Measurements from ENCODE around the gene ANKRD61. TPM values are rescaled to one million over a fixed set of nuclear protein-coding genes. Genes with fewer than 3 reads are reported as not detected.
"Not testable (repeated sequence)": the region's sequence is repeated elsewhere in the genome, so short reads cannot be mapped to it uniquely, and the experiment has no call there.

The ANKRD61 gene
- total and polyA plus RNA-seq, 7 donors = 0.13 to 0.77 (median 0.36) TPM; not detected in 1

GRCh38 chr7:6071406-6071805 is 40.2 kb downstream of the ANKRD61 start:
- H3K36me3 ChIP-seq (ENCODE audit: insufficient read depth in 1 of 2, low read depth in 1 of 2) = no peaks in the 10 kb centered on the region
- intact Hi-C loops (cut with DNase I) = no loop called here
- H3K4me1 ChIP-seq = no peaks in the 10 kb centered on the region
- DNase-seq = no peak
- 76 to 79% (median 79%) methylated on average over 3 of the region's 3 CpGs for WGBS, 3 donors
- no peak overlapping the region for H3K27ac ChIP-seq
- no peaks in the 10 kb centered on the region for H3K9me3 ChIP-seq
- H3K27me3 ChIP-seq (ENCODE audit: insufficient read depth in 3 of 3, low read length in 2 of 3) = no peaks in the 10 kb centered on the region
- no peak for ATAC-seq
- no peak for TF ChIP-seq CTCF (IDR thresholded peaks at IDR 0.05)
- H3K4me3 ChIP-seq = no peak overlapping the region

- no peak overlapping the region for H3K27ac ChIP-seq
- 79 to 84% (median 84%) methylated on average over 9 of the region's 9 CpGs for WGBS, 3 donors
These were observed 43.6 kb downstream of the ANKRD61 start for GRCh38 chr7:6074612-6075380.

GRCh38 chr7:6078548-6078947 is 47.4 kb downstream of the ANKRD61 start:
- Histone ChIP-seq H3K27me3 (ENCODE audit: insufficient read depth in 3 of 3, low read length in 2 of 3) (no peaks in the 10 kb centered on the region), H3K4me1 (no peaks in the 10 kb centered on the region), H3K9me3 (no peaks in the 10 kb centered on the region), H3K4me3 (no peak overlapping the region), H3K27ac (no peak overlapping the region), H3K36me3 (ENCODE audit: insufficient read depth in 1 of 2, low read depth in 1 of 2) (no peaks in the 10 kb centered on the region)
- ATAC-seq (no peak), DNase-seq (no peak)
- intact Hi-C loops (cut with DNase I) = no loop called here
- no peak for TF ChIP-seq CTCF (IDR thresholded peaks at IDR 0.05)
- WGBS, 3 donors = 69 to 93% (median 92%) methylated on average over 3 of the region's 3 CpGs

More at GRCh38 chr7:6074612-6075380, 43.6 kb downstream of the ANKRD61 start:
- TF ChIP-seq CTCF (IDR thresholded peaks at IDR 0.05) = no peak
- H3K27me3 ChIP-seq (ENCODE audit: insufficient read depth in 3 of 3, low read length in 2 of 3) = no peaks in the 10 kb centered on the region
- intact Hi-C loops (cut with DNase I) = no loop called here
- ATAC-seq (no peak), DNase-seq (no peak)
- no peaks in the 10 kb centered on the region for H3K9me3 ChIP-seq
- no peaks in the 10 kb centered on the region for H3K4me1 ChIP-seq
- H3K36me3 ChIP-seq (ENCODE audit: insufficient read depth in 1 of 2, low read depth in 1 of 2) = no peaks in the 10 kb centered on the region
- no peak overlapping the region for H3K4me3 ChIP-seq

- H3K36me3 ChIP-seq (ENCODE audit: insufficient read depth in 1 of 2, low read depth in 1 of 2); intact Hi-C loops (cut with DNase I); H3K27me3 ChIP-seq (ENCODE audit: insufficient read depth in 3 of 3, low read length in 2 of 3); H3K4me1 ChIP-seq; ATAC-seq; H3K4me3 ChIP-seq; H3K27ac ChIP-seq; DNase-seq; H3K9me3 ChIP-seq: not testable (repeated sequence)
- WGBS, 3 donors = 96 to 98% (median 97%) methylated on average over 6 of the region's 6 CpGs
These were observed 51.9 kb downstream of the ANKRD61 start for GRCh38 chr7:6083047-6083446.

Other genes starting within 250 kb of the ANKRD61 start
- gene RNF216, start 249.7 kb upstream of the ANKRD61 start, total RNA-seq = 10 to 100 TPM; 23.5 to 24.9 (median 24.2) TPM
- gene RNF216, start 249.7 kb upstream of the ANKRD61 start, polyA plus RNA-seq = 10 to 100 TPM; 11.4 to 26.3 (median 12.0) TPM
- not detected for gene OCM, start 150.6 kb upstream of the ANKRD61 start, total RNA-seq
- gene OCM, start 150.6 kb upstream of the ANKRD61 start, polyA plus RNA-seq = not detected
- gene CCZ1, start 132.6 kb upstream of the ANKRD61 start, total RNA-seq = 10 to 100 TPM; 36.0 to 59.7 (median 42.9) TPM
- 10 to 100 TPM; 37.6 to 94.2 (median 51.7) TPM for gene CCZ1, start 132.6 kb upstream of the ANKRD61 start, polyA plus RNA-seq
- under 1 TPM in 2 of 4 donors, not detected in 2; 0.39 to 0.58 TPM for gene RSPH10B, start 60.7 kb upstream of the ANKRD61 start, total RNA-seq
- under 1 TPM; 0.06 to 0.60 (median 0.25) TPM for gene RSPH10B, start 60.7 kb upstream of the ANKRD61 start, polyA plus RNA-seq
- gene PMS2, start 22.3 kb upstream of the ANKRD61 start, total RNA-seq = 1 to 10 TPM; 3.7 to 7.5 (median 6.4) TPM
- 10 to 100 TPM in 1 of 3 donors, 1 to 10 TPM in 2; 3.4 to 11.1 (median 4.4) TPM for gene PMS2, start 22.3 kb upstream of the ANKRD61 start, polyA plus RNA-seq
- gene AIMP2, start 22.1 kb upstream of the ANKRD61 start, total RNA-seq = 100 to 1,000 TPM in 1 of 4 donors, 10 to 100 TPM in 3; 78.9 to 131 (median 91.8) TPM
- gene AIMP2, start 22.1 kb upstream of the ANKRD61 start, polyA plus RNA-seq = 100 to 1,000 TPM; 127 to 184 (median 155) TPM
- 10 to 100 TPM; 37.2 to 51.3 (median 44.2) TPM for gene EIF2AK1, start 27.8 kb downstream of the ANKRD61 start, total RNA-seq
- gene EIF2AK1, start 27.8 kb downstream of the ANKRD61 start, polyA plus RNA-seq = 10 to 100 TPM; 20.0 to 47.5 (median 29.1) TPM
- 1 to 10 TPM; 5.3 to 8.1 (median 5.7) TPM for gene USP42, start 73.6 kb downstream of the ANKRD61 start, total RNA-seq
- 1 to 10 TPM; 2.4 to 5.9 (median 3.3) TPM for gene USP42, start 73.6 kb downstream of the ANKRD61 start, polyA plus RNA-seq
- gene CYTH3, start 241.2 kb downstream of the ANKRD61 start, total RNA-seq = 10 to 100 TPM in 3 of 4 donors, 1 to 10 TPM in 1; 8.9 to 15.0 (median 14.5) TPM
- gene CYTH3, start 241.2 kb downstream of the ANKRD61 start, polyA plus RNA-seq = 10 to 100 TPM in 1 of 3 donors, 1 to 10 TPM in 2; 6.1 to 13.5 (median 8.6) TPM